A549 (cell line): ENCODE measurements around the gene LARGE1. TPM values are rescaled to one million over a fixed set of nuclear protein-coding genes. Genes with fewer than 3 reads are reported as not detected.

Experiments used
- ATAC-seq, 2 experiments: fragments of 200-7000 bp in 1 of 2; fragments of >200 bp in 1 of 2; cut with Nextera tagmentation in 1 of 2; cut with Tn5 transposase in 1 of 2; 3 replicates each; pipeline versions ENCODE4 v1.8.0 to v1.9.1; 2018 to 2020; ENCODE audit warnings: mild to moderate bottlenecking in 1 of 2, moderate library complexity in 1 of 2
- CTCF ChIA-PET: fragments of 300-600 bp; sonication (Branson Sonifier 250); formaldehyde crosslinking; extraction: SDS; loops from one replicate; lab custom pipeline; 2021; ENCODE audit warnings: antibody characterized with exemption, inconsistent platforms; lab: Yijun Ruan, JAX
- POLR2A ChIA-PET: fragments of 350-600 bp; formaldehyde crosslinking; extraction: SDS; loops from one replicate; lab custom pipeline; 2021; ENCODE audit warnings: antibody characterized with exemption, inconsistent platforms; lab: Yijun Ruan, JAX
- DNase-seq, 2 experiments: peaks; one replicate each; pipeline versions ENCODE4 v3.0.0 to v3.0.0-alpha.2; 2011 to 2016; ENCODE audit warnings: low read depth in 1 of 2, low spot score in 1 of 2
- FAIRE-seq: peaks from 2 replicates; lab custom pipeline; 2011; peaks lifted over from hg19 to GRCh38; lab: Jason Lieb, UNC
- H3K27ac ChIP-seq, 2 experiments: fragments of >200 bp; sonication (Bioruptor Twin); formaldehyde crosslinking; 3 replicates each; pipeline ENCODE4 v1.5.1; 2016 to 2017
- H3K4me1 ChIP-seq: fragments of >200 bp; sonication (Bioruptor Twin); formaldehyde crosslinking; 3 replicates; pipeline ENCODE4 v1.6.1; 2016
- H3K4me2 ChIP-seq: fragments of >200 bp; sonication (Bioruptor Twin); formaldehyde crosslinking; 3 replicates; pipeline ENCODE4 v1.6.1; 2016
- H3K4me3 ChIP-seq: fragments of >200 bp; sonication (Bioruptor Twin); formaldehyde crosslinking; 3 replicates; pipeline ENCODE4 v1.5.1; 2016
- H3K9me3 ChIP-seq: fragments of >200 bp; sonication (Bioruptor Twin); formaldehyde crosslinking; 3 replicates; pipeline ENCODE4 v1.6.1; 2016
- CHD4 ChIP-seq: fragments of 200-600 bp; sonication (generic); IDR thresholded peaks from 2 replicates; pipeline ENCODE4 v1.6.1; 2016; ENCODE audit warnings: antibody characterized with exemption, mild to moderate bottlenecking, borderline replicate concordance
- FOSL2 ChIP-seq, 2 experiments: fragments of 450-650 bp in 1 of 2; fragments of >200 bp in 1 of 2; sonication (Bioruptor Twin) in 1 of 2; formaldehyde crosslinking; IDR thresholded peaks; 2 replicates each; pipeline versions ENCODE4 v1.5.0 to v1.6.1; 2016 to 2020; ENCODE audit warnings: mild to moderate bottlenecking in 1 of 2, moderate library complexity in 1 of 2
- GATA3 ChIP-seq: IDR thresholded peaks from 2 replicates; pipeline ENCODE4 v1.6.1; 2012; ENCODE audit warnings: borderline replicate concordance
- HOXB5 ChIP-seq: fragments of 250-450 bp; sonication (Bioruptor Pico); IDR thresholded peaks from 2 replicates; pipeline ENCODE4 v1.5.0; 2020; ENCODE audit warnings: mild to moderate bottlenecking, moderate library complexity
- KDM5A ChIP-seq: fragments of 200-600 bp; sonication (generic); IDR thresholded peaks from 2 replicates; pipeline ENCODE4 v1.6.1; 2016; ENCODE audit warnings: antibody characterized with exemption, mild to moderate bottlenecking
- MAZ ChIP-seq: fragments of 150-350 bp; IDR thresholded peaks from 2 replicates; pipeline ENCODE4 v1.6.1; 2014; ENCODE audit warnings: antibody characterized with exemption, low read depth, low read length, borderline replicate concordance
- TFCP2L1 ChIP-seq: fragments of 250-450 bp; sonication (Bioruptor Pico); IDR thresholded peaks from 2 replicates; pipeline ENCODE4 v1.5.0; 2021; ENCODE audit warnings: mild to moderate bottlenecking
- TP53 ChIP-seq: fragments of 250-450 bp; sonication (Bioruptor Pico); IDR thresholded peaks from 2 replicates; pipeline ENCODE4 v1.5.0; 2021; ENCODE audit warnings: mild to moderate bottlenecking, moderate library complexity
- WGBS: methylation state at CpG from one replicate; pipeline ENCODE4 v1.1.6; 2017; ENCODE audit errors: missing lambda C conversion rate; 5-methylcytosine and 5-hydroxymethylcytosine counted together
- polyA plus RNA-seq, 4 experiments: library from polyadenylated mRNA; depleted of rRNA in 3 of 4; stranded (reverse); fragments of >200 nt; fragmentation: RNase III in 1 of 4; extraction: RNeasy Plus Mini Kit Qiagen cat#74134 plus additional on column Dnase treatment in 1 of 4; gene quantifications; 2 replicates in 3 of 4; 3 replicates in 1 of 4; pipeline ENCODE4 v1.2.3, GENCODE V29; 2011 to 2017
- TF ChIP-seq, protein P1 (sequence below): fragments of >200 bp; sonication (Bioruptor Twin); formaldehyde crosslinking; IDR thresholded peaks from 3 replicates; pipeline ENCODE4 v1.5.1; 2016
- TF ChIP-seq, protein P2 (sequence below): fragments of 250-450 bp; sonication (Bioruptor Pico); IDR thresholded peaks from 2 replicates; pipeline ENCODE4 v1.5.0; 2020; ENCODE audit warnings: low read depth, mild to moderate bottlenecking, moderate library complexity
- TF ChIP-seq, protein P3 (sequence below): fragments of 250-450 bp; sonication (Bioruptor Pico); IDR thresholded peaks from 2 replicates; pipeline ENCODE4 v1.5.0; 2021; ENCODE audit warnings: mild to moderate bottlenecking, moderate library complexity, borderline replicate concordance
- TF ChIP-seq, protein P4 (sequence below): fragments of >200 bp; sonication (Bioruptor Twin); formaldehyde crosslinking; IDR thresholded peaks from 3 replicates; pipeline ENCODE4 v1.6.1; 2016
- TF ChIP-seq, protein P5 (sequence below): fragments of 450-650 bp; IDR thresholded peaks from 2 replicates; pipeline ENCODE4 v1.6.1; 2014; ENCODE audit warnings: antibody characterized with exemption

The LARGE1 gene
- polyA plus RNA-seq, 2 of the 4 experiments (the other 2 are of a cell fraction) = 2.7 to 5.8 TPM

DNA sequence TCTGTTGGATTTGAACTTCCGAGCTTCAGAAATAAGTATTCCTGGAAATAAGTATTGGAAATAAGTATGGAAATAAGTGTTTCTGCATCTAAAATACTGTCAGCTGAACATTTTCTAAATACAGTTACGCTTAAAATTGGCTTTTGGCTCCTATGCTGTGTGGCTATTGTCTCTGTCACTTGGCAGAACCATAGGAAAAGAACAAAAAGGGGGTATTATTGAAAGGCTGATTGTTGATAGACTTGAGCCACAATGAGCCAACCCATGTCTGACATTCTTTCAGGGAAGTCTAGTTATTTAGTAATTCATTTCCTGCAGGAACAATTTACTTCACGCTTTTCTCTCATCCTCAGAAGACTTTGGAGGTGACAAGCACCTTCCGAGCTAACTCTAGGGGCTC lies 32.5 kb upstream of the LARGE1 start (continued):
- TF ChIP-seq, protein P1, sequence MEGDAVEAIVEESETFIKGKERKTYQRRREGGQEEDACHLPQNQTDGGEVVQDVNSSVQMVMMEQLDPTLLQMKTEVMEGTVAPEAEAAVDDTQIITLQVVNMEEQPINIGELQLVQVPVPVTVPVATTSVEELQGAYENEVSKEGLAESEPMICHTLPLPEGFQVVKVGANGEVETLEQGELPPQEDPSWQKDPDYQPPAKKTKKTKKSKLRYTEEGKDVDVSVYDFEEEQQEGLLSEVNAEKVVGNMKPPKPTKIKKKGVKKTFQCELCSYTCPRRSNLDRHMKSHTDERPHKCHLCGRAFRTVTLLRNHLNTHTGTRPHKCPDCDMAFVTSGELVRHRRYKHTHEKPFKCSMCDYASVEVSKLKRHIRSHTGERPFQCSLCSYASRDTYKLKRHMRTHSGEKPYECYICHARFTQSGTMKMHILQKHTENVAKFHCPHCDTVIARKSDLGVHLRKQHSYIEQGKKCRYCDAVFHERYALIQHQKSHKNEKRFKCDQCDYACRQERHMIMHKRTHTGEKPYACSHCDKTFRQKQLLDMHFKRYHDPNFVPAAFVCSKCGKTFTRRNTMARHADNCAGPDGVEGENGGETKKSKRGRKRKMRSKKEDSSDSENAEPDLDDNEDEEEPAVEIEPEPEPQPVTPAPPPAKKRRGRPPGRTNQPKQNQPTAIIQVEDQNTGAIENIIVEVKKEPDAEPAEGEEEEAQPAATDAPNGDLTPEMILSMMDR = no peak

DNA sequence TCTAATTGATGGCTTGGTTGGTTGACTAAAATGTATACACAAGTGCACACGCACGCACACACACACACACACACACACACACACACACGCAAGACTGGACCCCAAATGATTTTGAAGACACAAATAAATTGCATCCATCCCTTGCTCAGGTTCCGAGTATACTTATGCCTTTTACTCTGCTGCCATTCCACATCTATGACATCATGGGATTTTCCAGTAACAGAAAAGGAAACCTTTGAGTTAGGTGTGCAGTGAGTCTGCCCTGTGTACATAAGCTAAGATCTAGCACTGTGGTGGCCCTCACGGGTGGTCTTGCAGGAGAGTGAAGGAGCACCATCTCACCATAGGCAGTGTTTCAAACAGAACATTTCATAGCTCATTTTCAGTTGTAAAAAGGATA lies 20.5 kb upstream of the LARGE1 start:
- no peak overlapping the region for H3K4me2 ChIP-seq
- no peak overlapping the region for H3K4me3 ChIP-seq
- no peaks in the 10 kb centered on the region; the same call in 2 of the 3 replicates for H3K9me3 ChIP-seq
- FAIRE-seq = no peak
- ChIA-PET CTCF (interaction anchor here (0.5 kb wide), 1 partner anchor 697 kb away, joined by 3 read pairs; no protein-coding TSS in a partner anchor), POLR2A (no interaction called here)
- no peaks in the 10 kb centered on the region for H3K4me1 ChIP-seq
- H3K27ac ChIP-seq = no peak overlapping the region
- ATAC-seq = no peak
- WGBS = 18% methylated on average over 5 of the region's 5 CpGs
- TF ChIP-seq HOXB5 (CRISPR knock-in tag) (no peak), TP53 (CRISPR knock-in tag) (no peak), GATA3 (no peak), CHD4 (no peak), TFCP2L1 (no peak), KDM5A (no peak), FOSL2 (IDR thresholded peaks at IDR 0.05) (no peak), FOSL2 (CRISPR knock-in tag; IDR thresholded peaks at IDR 0.05) (no peak)
- TF ChIP-seq, protein P2, sequence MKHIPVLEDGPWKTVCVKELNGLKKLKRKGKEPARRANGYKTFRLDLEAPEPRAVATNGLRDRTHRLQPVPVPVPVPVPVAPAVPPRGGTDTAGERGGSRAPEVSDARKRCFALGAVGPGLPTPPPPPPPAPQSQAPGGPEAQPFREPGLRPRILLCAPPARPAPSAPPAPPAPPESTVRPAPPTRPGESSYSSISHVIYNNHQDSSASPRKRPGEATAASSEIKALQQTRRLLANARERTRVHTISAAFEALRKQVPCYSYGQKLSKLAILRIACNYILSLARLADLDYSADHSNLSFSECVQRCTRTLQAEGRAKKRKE = no peak
- TF ChIP-seq, protein P3, sequence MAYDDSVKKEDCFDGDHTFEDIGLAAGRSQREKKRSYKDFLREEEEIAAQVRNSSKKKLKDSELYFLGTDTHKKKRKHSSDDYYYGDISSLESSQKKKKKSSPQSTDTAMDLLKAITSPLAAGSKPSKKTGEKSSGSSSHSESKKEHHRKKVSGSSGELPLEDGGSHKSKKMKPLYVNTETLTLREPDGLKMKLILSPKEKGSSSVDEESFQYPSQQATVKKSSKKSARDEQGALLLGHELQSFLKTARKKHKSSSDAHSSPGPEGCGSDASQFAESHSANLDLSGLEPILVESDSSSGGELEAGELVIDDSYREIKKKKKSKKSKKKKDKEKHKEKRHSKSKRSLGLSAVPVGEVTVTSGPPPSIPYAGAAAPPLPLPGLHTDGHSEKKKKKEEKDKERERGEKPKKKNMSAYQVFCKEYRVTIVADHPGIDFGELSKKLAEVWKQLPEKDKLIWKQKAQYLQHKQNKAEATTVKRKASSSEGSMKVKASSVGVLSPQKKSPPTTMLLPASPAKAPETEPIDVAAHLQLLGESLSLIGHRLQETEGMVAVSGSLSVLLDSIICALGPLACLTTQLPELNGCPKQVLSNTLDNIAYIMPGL (CRISPR knock-in tag) = no peak
- TF ChIP-seq, protein P4, sequence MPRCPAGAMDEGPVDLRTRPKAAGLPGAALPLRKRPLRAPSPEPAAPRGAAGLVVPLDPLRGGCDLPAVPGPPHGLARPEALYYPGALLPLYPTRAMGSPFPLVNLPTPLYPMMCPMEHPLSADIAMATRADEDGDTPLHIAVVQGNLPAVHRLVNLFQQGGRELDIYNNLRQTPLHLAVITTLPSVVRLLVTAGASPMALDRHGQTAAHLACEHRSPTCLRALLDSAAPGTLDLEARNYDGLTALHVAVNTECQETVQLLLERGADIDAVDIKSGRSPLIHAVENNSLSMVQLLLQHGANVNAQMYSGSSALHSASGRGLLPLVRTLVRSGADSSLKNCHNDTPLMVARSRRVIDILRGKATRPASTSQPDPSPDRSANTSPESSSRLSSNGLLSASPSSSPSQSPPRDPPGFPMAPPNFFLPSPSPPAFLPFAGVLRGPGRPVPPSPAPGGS = no peak
- DNase-seq = no peak

DNA sequence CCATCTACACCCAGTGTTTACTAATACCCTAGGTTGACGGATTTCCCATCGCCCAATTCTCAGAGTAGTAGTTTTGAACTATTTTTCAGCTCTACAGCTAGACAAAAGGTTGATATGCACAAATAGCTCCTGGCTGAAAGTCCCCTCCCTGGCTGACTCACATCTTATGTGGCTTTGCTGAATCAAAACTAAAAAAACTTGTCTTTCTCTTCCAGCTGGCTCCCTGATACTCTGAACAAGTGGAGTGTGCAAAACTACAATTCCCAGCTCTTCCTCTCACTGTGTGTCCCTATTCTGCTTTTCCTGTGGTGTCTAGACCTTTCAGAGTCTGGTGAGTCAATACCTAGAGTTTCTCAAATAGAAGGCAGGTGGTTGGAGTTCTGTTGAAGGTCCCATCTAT lies 12.7 kb upstream of the LARGE1 start:
- TF ChIP-seq, protein P5, sequence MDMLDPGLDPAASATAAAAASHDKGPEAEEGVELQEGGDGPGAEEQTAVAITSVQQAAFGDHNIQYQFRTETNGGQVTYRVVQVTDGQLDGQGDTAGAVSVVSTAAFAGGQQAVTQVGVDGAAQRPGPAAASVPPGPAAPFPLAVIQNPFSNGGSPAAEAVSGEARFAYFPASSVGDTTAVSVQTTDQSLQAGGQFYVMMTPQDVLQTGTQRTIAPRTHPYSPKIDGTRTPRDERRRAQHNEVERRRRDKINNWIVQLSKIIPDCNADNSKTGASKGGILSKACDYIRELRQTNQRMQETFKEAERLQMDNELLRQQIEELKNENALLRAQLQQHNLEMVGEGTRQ = no peak
- TF ChIP-seq MAZ = no peak
- ChIA-PET POLR2A (no interaction called here), CTCF (interaction anchor here (1.2 kb wide), 1 partner anchor 10 kb away, joined by 4 read pairs; no protein-coding TSS in a partner anchor)
- Histone ChIP-seq H3K4me3 (no peak overlapping the region), H3K9me3 (no peaks in the 10 kb centered on the region), H3K4me1 (no peaks in the 10 kb centered on the region), H3K27ac (no peak overlapping the region), H3K4me2 (no peak overlapping the region)
- ATAC-seq = no peak
- DNase-seq = no peak
- no peak for FAIRE-seq
- WGBS = 14% methylated on average over 2 of the region's 2 CpGs

DNA sequence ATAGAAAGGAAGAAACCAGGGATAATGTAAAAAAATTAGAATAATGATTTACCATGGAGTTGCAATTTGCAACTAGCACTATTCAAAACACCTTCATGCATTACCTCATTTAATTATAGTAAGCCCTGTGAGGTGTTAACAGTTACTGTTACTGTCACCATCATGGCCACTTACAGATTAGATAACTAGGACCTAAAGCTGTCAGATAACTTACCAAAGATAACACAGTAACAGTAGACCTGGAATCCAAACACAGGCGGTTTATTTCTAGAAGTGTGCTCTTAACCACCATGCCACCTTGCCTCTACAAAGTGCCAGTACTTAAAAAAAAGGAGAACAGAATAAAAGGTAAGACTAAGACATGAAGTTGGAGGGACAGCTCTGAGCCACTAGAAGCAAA lies 11.1 kb upstream of the LARGE1 start:
- H3K9me3 ChIP-seq = no peaks in the 10 kb centered on the region
- FAIRE-seq (no peak), ATAC-seq (no peak), DNase-seq (no peak)
- ChIA-PET CTCF (interaction anchor here (0.7 kb wide), 1 partner anchor 9 kb away, joined by 6 read pairs; no protein-coding TSS in a partner anchor), POLR2A (no interaction called here)
- H3K4me2 ChIP-seq = no peak overlapping the region
- H3K27ac ChIP-seq = no peak overlapping the region
- 38% methylated on average over 1 of the region's 1 CpG for WGBS
- TF ChIP-seq GATA3 = no peak
- no peaks in the 10 kb centered on the region for H3K4me1 ChIP-seq
- H3K4me3 ChIP-seq = no peak overlapping the region
